GM12892 (cell line): ENCODE data around the gene NAV1.

Source experiments
- POLR2AphosphoS5 ChIP-seq: IDR thresholded peaks from 2 replicates; pipeline ENCODE4 v1.6.1; 2011; ENCODE audit warnings: low read depth, low read length, control low read depth
- TAF1 ChIP-seq: IDR thresholded peaks from 2 replicates; pipeline ENCODE4 v1.6.1; 2011; ENCODE audit warnings: low read depth, mild to moderate bottlenecking, control low read depth, low read length, borderline replicate concordance

GRCh38 chr1:201497935-201498509 is 40.9 kb upstream of the NAV1 start:
- TF ChIP-seq TAF1: no peak
- TF ChIP-seq POLR2AphosphoS5: no peak
